Endothelial cell of umbilical vein (primary cell): ENCODE results near the gene HBP1. TPM values are rescaled to one million over a fixed set of nuclear protein-coding genes. Genes with fewer than 3 reads are reported as not detected.

Experiments used
- BruUV-seq: library from RNA; stranded (reverse); fragments of 400-500 nt; replicated peaks from 2 replicates; lab custom pipeline; 2021; lab: Mats Ljungman, UMichigan
- CTCF ChIA-PET: fragments of 300-600, 350-600 bp; sonication (Branson Sonifier 250); formaldehyde crosslinking; loops from one replicate; lab custom pipeline; 2021; ENCODE audit warnings: antibody characterized with exemption, inconsistent platforms; lab: Charles Lee
- POLR2A ChIA-PET: fragments of 300-600, 350-600 bp; sonication (Branson Sonifier 250); formaldehyde crosslinking; loops from one replicate; lab custom pipeline; 2021; ENCODE audit warnings: antibody characterized with exemption, inconsistent platforms; lab: Charles Lee
- DNase-seq: peaks from one replicate; pipeline ENCODE4 v3.0.0-alpha.2; 2011; ENCODE audit warnings: low read depth, low spot score
- FAIRE-seq: peaks from 2 replicates; lab custom pipeline; 2011; peaks lifted over from hg19 to GRCh38; lab: Jason Lieb, UNC
- H2AFZ ChIP-seq: 2 replicates; pipeline ENCODE4 v1.6.0; 2012; ENCODE audit warnings: low read depth, low read length, control low read depth, inconsistent platforms
- H3K27ac ChIP-seq: 2 replicates; pipeline ENCODE4 v1.5.1; 2011; ENCODE audit warnings: low read depth, mild to moderate bottlenecking, control low read depth, low read length, moderate library complexity; ENCODE audit not compliant: insufficient read depth
- H3K27me3 ChIP-seq, 2 experiments: 2 replicates each; pipeline versions ENCODE4 v1.6.0 to v1.6.1; 2011; ENCODE audit warnings: low read length in 2 of 2, mixed read lengths in 1 of 2; ENCODE audit not compliant: control insufficient read depth in 2 of 2, insufficient read depth in 2 of 2
- H3K36me3 ChIP-seq, 2 experiments: 2 replicates in 1 of 2; 3 replicates in 1 of 2; pipeline ENCODE4 v1.5.1; 2011; ENCODE audit warnings: low read length in 2 of 2, mild to moderate bottlenecking in 1 of 2, moderate library complexity in 1 of 2; ENCODE audit not compliant: control insufficient read depth in 2 of 2, insufficient read depth in 2 of 2; ENCODE audit errors: extremely low read depth in 1 of 2
- H3K4me1 ChIP-seq: 3 replicates; pipeline ENCODE4 v1.5.1; 2011; ENCODE audit warnings: mild to moderate bottlenecking, low read length; ENCODE audit not compliant: control insufficient read depth, insufficient read depth; ENCODE audit errors: extremely low read depth
- H3K4me2 ChIP-seq: 2 replicates; pipeline ENCODE4 v1.6.1; 2011; ENCODE audit warnings: low read length, control low read depth, mixed read lengths; ENCODE audit not compliant: insufficient read depth
- H3K4me3 ChIP-seq, 3 experiments: fragments of 200-600 bp in 1 of 3; sonication (generic), shearing (Covaris generic) in 1 of 3; replicated peaks in 1 of 3; 2 replicates each; pipeline ENCODE4 v1.5.1; 2011 to 2016; ENCODE audit warnings: control low read depth in 3 of 3, low read length in 3 of 3, mild to moderate bottlenecking in 2 of 3, inconsistent platforms in 1 of 3, low read depth in 1 of 3, moderate library complexity in 1 of 3; ENCODE audit not compliant: insufficient read depth in 1 of 3
- H3K79me2 ChIP-seq: 2 replicates; pipeline ENCODE4 v1.6.0; 2012; ENCODE audit warnings: low read length, inconsistent platforms; ENCODE audit not compliant: control insufficient read depth, insufficient read depth
- H3K9ac ChIP-seq: replicated peaks from 2 replicates; pipeline ENCODE3; 2011; ENCODE audit warnings: low read length, control low read depth; ENCODE audit not compliant: insufficient read depth; ENCODE audit errors: extremely low read depth
- H3K9me1 ChIP-seq: replicated peaks from 3 replicates; pipeline ENCODE4 v1.6.0; 2011; ENCODE audit warnings: mild to moderate bottlenecking, low read length; ENCODE audit not compliant: control insufficient read depth, insufficient read depth; ENCODE audit errors: extremely low read depth
- H3K9me3 ChIP-seq: replicated peaks from 2 replicates; pipeline ENCODE4 v1.5.1; 2012; ENCODE audit warnings: low read length, inconsistent platforms; ENCODE audit not compliant: control insufficient read depth, insufficient read depth
- H4K20me1 ChIP-seq: replicated peaks from 2 replicates; pipeline ENCODE3; 2011; ENCODE audit warnings: mild to moderate bottlenecking, low read length; ENCODE audit not compliant: control insufficient read depth, insufficient read depth; ENCODE audit errors: extremely low read depth
- EZH2 ChIP-seq: IDR thresholded peaks from 2 replicates; pipeline ENCODE4 v1.6.1; 2012; ENCODE audit warnings: borderline replicate concordance, low read depth, mild to moderate bottlenecking, moderate library complexity, low read length, inconsistent platforms; ENCODE audit not compliant: severe bottlenecking
- FOS ChIP-seq: IDR thresholded peaks from 2 replicates; pipeline ENCODE4 v1.6.1; 2011; ENCODE audit warnings: mild to moderate bottlenecking, low read length, moderate library complexity, borderline replicate concordance; ENCODE audit not compliant: insufficient read depth
- GATA2 ChIP-seq: IDR thresholded peaks from 2 replicates; pipeline ENCODE4 v1.7.0; 2011; ENCODE audit warnings: low read depth, mild to moderate bottlenecking, moderate library complexity, mixed read lengths, low read length; ENCODE audit not compliant: insufficient read length, insufficient read depth
- JUN ChIP-seq: IDR thresholded peaks from 2 replicates; pipeline ENCODE4 v1.6.1; 2011; ENCODE audit warnings: borderline replicate concordance, low read depth; ENCODE audit not compliant: insufficient read length, insufficient read depth
- MYC ChIP-seq: IDR thresholded peaks from one replicate; pipeline ENCODE4 v1.6.1; 2011; ENCODE audit warnings: mild to moderate bottlenecking, low read depth, low read length
- POLR2A ChIP-seq: IDR thresholded peaks from 2 replicates; pipeline ENCODE4 v1.6.1; 2012; ENCODE audit warnings: low read depth, mild to moderate bottlenecking, control low read depth, low read length
- POLR2AphosphoS5 ChIP-seq: IDR thresholded peaks from 2 replicates; pipeline ENCODE4 v1.6.1; 2012; ENCODE audit warnings: low read depth, mild to moderate bottlenecking, control low read depth, low read length, moderate library complexity; ENCODE audit not compliant: insufficient read depth
- dilution Hi-C: fragments of 300-500 bp; cut with MboI; formaldehyde crosslinking; loops from one replicate; pipeline ENCODE4 v1.15.0; 2019; ENCODE audit warnings: low sequenced_read_pairs; ENCODE audit not compliant: extremely low pct_ligation_motif_present
- intact Hi-C: fragments of 100-400 bp; cut with micrococcal nuclease; formaldehyde crosslinking; loops from one replicate; pipeline ENCODE4 v1.10.0; 2022
- polyA plus RNA-seq, 4 experiments: library from polyadenylated mRNA; depleted of rRNA in 3 of 4; stranded (reverse) in 3 of 4; unstranded in 1 of 4; fragments of >200 nt; gene quantifications; 2 replicates each; pipeline versions ENCODE4 v1.2.1 to v1.2.3, GENCODE V29; 2011 to 2012; ENCODE audit warnings: missing spikeins in 1 of 4
- total RNA-seq: library from RNA; stranded (reverse); gene quantifications from 2 replicates; pipeline ENCODE4 v1.2.3, GENCODE V29; 2021
- TF ChIP-seq, protein P1 (sequence below): IDR thresholded peaks from 2 replicates; pipeline ENCODE4 v1.6.1; 2011; ENCODE audit not compliant: insufficient read depth, insufficient read length
- TF ChIP-seq, protein P2 (sequence below), 2 donors: IDR thresholded peaks; 1 replicate in 1 of 2; 2 replicates in 1 of 2; pipeline ENCODE4 v1.5.1; 2011; ENCODE audit warnings: low read length in 2 of 2, mild to moderate bottlenecking in 2 of 2, moderate library complexity in 2 of 2, control low read depth in 1 of 2, inconsistent platforms in 1 of 2, low read depth in 1 of 2; ENCODE audit not compliant: insufficient read depth in 1 of 2; ENCODE audit errors: extremely low read depth in 1 of 2

Gene HBP1
- total and polyA plus RNA-seq, 2 donors (not counting 3 experiments of a cell fraction or from before 2014, with no cell fraction given): 49.6 to 63.4 TPM

DNA sequence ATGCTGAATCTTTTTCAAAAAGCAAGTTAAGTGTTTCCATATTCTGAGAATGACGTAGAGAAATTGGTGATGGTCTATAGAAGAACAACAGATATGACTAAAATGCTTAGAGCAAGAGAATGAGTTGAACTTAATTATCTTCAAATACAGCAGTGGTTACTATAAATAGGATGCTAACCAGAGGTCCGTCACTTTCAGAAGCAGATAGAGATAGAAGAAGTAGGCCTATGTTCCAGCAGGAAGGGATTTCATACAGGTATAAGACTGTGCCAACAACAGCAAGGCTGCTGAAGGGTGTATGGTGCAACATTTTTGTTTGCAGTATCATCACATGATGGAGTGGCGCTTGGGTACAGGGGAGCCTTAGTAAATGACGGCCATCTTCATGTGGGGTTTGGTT is 68.6 kb downstream of the HBP1 start:
- TF ChIP-seq JUN: no peak
- TF ChIP-seq, protein P1, sequence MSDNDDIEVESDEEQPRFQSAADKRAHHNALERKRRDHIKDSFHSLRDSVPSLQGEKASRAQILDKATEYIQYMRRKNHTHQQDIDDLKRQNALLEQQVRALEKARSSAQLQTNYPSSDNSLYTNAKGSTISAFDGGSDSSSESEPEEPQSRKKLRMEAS: no peak
- TF ChIP-seq EZH2: no peak
- TF ChIP-seq, protein P2, sequence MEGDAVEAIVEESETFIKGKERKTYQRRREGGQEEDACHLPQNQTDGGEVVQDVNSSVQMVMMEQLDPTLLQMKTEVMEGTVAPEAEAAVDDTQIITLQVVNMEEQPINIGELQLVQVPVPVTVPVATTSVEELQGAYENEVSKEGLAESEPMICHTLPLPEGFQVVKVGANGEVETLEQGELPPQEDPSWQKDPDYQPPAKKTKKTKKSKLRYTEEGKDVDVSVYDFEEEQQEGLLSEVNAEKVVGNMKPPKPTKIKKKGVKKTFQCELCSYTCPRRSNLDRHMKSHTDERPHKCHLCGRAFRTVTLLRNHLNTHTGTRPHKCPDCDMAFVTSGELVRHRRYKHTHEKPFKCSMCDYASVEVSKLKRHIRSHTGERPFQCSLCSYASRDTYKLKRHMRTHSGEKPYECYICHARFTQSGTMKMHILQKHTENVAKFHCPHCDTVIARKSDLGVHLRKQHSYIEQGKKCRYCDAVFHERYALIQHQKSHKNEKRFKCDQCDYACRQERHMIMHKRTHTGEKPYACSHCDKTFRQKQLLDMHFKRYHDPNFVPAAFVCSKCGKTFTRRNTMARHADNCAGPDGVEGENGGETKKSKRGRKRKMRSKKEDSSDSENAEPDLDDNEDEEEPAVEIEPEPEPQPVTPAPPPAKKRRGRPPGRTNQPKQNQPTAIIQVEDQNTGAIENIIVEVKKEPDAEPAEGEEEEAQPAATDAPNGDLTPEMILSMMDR (IDR thresholded peaks at IDR 0.05; ENCODE audit: extremely low read depth in 1 of 2, insufficient read depth in 1 of 2, low read depth in 1 of 2, low read length in 2 of 2): no peak
- no peak for TF ChIP-seq FOS
- TF ChIP-seq GATA2: no peak
- TF ChIP-seq POLR2A: no peak
- no peak for TF ChIP-seq MYC
- no peak for TF ChIP-seq POLR2AphosphoS5
- DNase-seq (no peak), FAIRE-seq (no peak)
- Histone ChIP-seq H3K4me2 (no peak overlapping the region), H3K27me3 (no peaks in the 10 kb centered on the region), H3K79me2 (no peaks in the 10 kb centered on the region), H3K9me3 (no peaks in the 10 kb centered on the region), H3K9me1 (no peaks in the 10 kb centered on the region), H4K20me1 (no peaks in the 10 kb centered on the region), H3K36me3 (no peaks in the 10 kb centered on the region), H3K4me3 (no peak overlapping the region), H3K4me1 (peaks cover 3% of the 10 kb centered on the region), H3K9ac (no peak overlapping the region), H3K27ac (no peak overlapping the region), H2AFZ (no peak overlapping the region)
- dilution Hi-C loops: no loop called here
- ChIA-PET CTCF (no interaction called here), POLR2A (no interaction called here)
- intact Hi-C loops: no loop called here
- no TSS peak for BruUV-seq
